Erythroblast (primary cell): ENCODE results near the gene SCARB1.

Source experiments
- GATA1 ChIP-seq: IDR thresholded peaks from 2 replicates; pipeline ENCODE4 v1.6.1; 2011; ENCODE audit warnings: low read depth, mild to moderate bottlenecking, control low read depth, low read length, moderate library complexity
- POLR2A ChIP-seq: IDR thresholded peaks from 2 replicates; pipeline ENCODE4 v1.6.1; 2011; ENCODE audit warnings: mild to moderate bottlenecking, low read length

DNA sequence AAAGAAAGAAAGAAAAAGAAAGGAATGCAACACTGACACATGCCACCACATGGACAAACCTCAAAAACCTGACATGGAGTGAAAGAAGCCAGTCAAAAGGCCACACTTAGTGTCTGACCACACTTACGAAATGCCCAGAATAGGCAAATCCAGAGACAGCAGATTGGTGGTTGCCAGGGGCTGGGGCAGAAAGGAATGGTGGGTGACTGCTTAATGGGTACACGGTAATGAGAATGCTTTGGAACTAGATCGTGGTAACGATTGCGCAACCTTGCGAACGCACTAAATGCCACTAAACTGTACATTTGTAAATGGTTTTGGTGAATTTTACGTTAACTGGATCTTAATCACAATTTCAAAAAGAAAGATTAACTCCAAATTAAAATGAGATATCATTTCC, 39.5 kb downstream of the SCARB1 start:
- TF ChIP-seq POLR2A (no peak), GATA1 (no peak)
